Epithelial cell of proximal tubule (primary cell): ENCODE measurements around the gene PPP1R26. TPM values are rescaled to one million over a fixed set of nuclear protein-coding genes. Genes with fewer than 3 reads are reported as not detected.

Experiments used
- DNase-seq: peaks from one replicate; pipeline ENCODE4 v3.0.0-alpha.2; 2011; ENCODE audit warnings: low read depth
- H3K4me3 ChIP-seq: 2 replicates; pipeline ENCODE4 v1.5.1; 2011; ENCODE audit warnings: low read depth, mild to moderate bottlenecking, low read length
- total RNA-seq: library from RNA; depleted of rRNA; stranded (reverse); fragments of >200 nt; gene quantifications from 2 replicates; pipeline ENCODE4 v1.2.3, GENCODE V29; 2015
- TF ChIP-seq, protein P1 (sequence below): conservative IDR thresholded peaks from 2 replicates; pipeline ENCODE4 v1.5.1; 2012; ENCODE audit warnings: low read depth, mild to moderate bottlenecking, low read length

The PPP1R26 gene
- total RNA-seq, 1 donor from 2014 or later: 23.2 TPM

DNA sequence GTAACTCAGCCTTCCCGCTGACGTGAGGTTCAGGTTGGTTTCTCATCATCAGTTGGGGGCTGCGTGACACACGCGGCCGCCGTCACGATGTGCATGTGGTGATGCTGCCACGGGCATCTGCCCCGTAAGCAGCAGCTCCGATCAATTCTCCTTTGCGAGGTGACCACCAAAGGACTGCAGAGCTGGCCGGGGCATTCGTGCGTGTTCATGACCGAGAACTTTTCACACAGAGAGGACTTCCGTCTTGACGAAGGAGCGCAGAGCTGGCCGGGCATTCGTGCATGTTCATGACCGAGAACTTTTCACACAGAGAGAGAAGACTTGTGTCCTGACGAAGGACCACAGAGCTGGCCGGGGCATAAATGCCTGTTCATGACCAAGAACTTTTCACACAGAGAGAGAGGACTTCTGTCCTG is 37.8 kb downstream of the PPP1R26 start:
- no peak for DNase-seq
- TF ChIP-seq, protein P1, sequence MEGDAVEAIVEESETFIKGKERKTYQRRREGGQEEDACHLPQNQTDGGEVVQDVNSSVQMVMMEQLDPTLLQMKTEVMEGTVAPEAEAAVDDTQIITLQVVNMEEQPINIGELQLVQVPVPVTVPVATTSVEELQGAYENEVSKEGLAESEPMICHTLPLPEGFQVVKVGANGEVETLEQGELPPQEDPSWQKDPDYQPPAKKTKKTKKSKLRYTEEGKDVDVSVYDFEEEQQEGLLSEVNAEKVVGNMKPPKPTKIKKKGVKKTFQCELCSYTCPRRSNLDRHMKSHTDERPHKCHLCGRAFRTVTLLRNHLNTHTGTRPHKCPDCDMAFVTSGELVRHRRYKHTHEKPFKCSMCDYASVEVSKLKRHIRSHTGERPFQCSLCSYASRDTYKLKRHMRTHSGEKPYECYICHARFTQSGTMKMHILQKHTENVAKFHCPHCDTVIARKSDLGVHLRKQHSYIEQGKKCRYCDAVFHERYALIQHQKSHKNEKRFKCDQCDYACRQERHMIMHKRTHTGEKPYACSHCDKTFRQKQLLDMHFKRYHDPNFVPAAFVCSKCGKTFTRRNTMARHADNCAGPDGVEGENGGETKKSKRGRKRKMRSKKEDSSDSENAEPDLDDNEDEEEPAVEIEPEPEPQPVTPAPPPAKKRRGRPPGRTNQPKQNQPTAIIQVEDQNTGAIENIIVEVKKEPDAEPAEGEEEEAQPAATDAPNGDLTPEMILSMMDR: no peak
- H3K4me3 ChIP-seq: no peak overlapping the region

DNA sequence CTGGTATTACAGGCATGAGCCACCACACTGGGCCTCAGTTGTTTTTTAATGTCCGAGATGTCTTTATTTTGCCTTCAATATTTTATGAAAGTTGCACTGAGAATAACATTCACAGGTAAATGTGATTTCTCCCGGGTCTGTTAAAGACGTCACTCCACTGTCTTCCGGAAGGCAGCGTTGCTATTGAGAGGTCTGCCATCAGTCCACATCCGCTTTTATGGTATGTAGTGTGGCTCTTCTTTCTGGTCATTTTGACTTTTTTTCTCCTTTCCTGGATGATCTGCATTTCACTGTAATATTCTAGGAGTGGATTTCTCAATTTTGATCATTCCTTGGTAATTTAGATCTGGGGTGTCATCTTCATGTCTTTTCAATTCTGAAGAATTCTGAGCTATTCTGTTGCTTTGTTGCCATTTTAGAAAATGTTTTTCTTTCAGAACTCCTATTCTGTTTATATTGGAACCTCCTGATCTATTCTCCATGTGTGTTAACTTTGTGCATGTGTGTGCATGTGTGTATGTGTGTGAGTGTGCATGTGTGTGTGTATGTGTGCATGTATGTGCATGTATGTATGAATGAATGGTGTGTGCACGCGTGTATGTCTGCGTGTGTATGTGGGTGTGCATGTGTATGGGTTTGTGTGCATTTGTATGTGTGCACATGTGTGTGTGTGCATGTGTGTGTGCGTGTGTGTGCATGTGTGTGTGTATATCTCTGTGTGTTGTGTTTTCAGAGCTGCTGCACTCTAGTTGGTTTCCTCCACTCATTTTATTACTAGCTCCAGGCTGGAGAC is 39.8 kb downstream of the PPP1R26 start:
- DNase-seq: no peak
- no peak overlapping the region for H3K4me3 ChIP-seq
- TF ChIP-seq, protein P1: no peak

DNA sequence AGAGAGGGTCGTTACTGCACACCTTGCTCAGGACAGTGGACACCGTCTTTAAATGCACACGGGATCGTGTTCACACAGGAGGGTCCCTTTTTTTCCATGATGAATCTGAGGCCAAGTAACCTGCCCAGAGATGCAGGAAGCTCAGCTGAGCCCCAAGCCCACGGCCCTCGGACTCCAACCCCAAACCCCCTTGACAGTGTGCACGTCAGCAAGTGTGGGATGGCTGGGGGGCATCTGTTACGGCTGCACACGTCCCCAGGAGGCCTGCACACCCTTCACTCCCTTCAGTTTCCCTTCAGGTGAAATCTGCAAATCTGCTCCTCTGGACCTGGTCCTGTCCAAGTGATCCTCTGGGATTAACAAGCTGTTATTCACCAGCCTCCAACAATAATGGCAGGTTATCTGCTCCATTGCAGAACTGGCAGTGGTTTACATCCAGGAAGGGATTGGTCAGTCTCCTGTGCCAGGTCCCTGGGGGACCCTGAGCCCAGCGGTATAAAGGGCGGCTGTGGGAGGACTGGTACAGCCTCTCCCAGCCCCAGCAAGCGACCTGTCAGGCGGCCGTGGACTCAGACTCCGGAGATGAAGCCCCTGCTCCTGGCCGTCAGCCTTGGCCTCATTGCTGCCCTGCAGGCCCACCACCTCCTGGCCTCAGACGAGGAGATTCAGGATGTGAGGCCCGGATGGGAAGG is 41.5 kb downstream of the PPP1R26 start, which contains the start of gene LCN1:
TSS of gene LCN1 (plus strand) at position 525 of the 692 bp plus-strand sequence. CDS start at position 583, 58 bp downstream.
- H3K4me3 ChIP-seq: no peak within 1 kb of the TSS
- DNase-seq: no peak
- TF ChIP-seq, protein P1: no peak

DNA sequence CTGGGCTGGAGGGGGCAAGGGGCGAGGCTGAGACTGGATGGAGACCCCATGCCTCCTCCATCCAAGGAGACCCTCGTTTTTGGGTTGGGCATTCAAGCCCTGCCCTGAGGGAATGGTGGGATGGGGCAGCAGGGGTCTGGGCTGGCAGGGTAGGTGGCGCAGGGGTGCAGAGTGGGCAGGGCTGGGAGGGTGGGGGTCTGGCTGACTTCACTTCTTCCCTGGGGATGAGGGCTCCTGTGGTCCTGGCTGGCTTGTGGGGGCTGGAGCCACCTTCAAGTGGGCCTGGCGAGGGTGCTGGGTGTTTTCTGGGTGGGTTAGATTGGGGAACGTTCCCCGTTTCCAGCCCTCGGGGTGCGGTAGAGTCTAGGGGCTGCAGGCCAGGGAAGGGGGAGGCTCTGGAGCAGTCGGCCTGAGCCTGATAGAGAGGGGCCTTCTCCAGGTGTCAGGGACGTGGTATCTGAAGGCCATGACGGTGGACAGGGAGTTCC is 42.1 kb downstream of the PPP1R26 start:
- TF ChIP-seq, protein P1: no peak
- no peak for DNase-seq
- H3K4me3 ChIP-seq: no peak overlapping the region

DNA sequence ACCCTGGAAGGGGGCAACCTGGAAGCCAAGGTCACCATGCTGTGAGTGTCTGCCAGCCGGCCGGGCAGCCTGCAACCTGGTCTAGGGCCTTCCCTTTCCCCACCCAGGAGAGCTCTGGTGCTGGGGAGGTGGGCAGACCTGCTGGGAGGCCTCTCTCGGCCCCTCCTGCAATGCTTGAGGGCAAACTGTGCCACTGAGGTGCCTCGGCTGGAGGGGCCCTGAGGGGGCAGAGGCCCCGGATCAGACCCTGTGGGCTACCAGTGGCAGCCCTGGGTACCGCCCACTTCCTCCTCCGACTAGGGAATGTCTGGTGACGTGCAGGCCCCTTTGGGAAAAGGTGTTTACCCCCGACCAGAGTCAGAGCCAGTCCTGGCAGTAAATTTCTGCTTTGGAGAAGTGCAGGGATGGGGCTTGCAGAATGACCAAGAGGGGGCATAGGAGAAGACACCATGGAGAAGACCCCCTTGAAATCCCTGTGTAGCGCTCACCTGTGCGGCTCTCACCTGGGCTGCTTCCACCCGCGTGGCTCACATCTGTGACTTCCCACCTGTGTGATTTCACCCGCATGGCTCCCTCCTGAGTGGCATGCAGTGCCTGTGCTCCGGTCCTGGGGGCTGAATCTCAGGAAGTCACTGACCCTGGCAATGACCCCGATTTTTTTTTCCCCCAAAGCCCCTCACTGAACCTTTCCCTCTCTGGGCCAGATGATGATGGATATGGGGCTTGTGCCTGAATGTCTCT is 42.7 kb downstream of the PPP1R26 start:
- TF ChIP-seq, protein P1: no peak
- H3K4me3 ChIP-seq: no peak overlapping the region
- DNase-seq: no peak

DNA sequence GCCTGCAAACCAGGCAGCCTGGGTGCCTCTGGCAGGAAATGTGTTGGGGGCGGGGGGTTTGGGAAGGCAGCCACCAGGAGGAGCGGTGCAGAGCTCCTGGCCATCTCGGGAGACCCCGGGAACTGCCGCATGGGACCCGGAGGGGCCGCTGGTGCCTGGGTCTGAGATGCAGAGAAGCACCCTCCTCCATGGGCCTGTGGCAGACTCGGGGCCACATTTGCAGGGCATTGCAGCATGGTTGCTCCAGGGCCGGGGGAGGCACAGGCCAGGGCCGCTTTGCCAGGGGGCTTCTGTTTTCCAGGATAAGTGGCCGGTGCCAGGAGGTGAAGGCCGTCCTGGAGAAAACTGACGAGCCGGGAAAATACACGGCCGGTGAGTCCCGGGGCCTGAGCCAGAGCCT is 43.3 kb downstream of the PPP1R26 start:
- no peak for DNase-seq
- no peak overlapping the region for H3K4me3 ChIP-seq
- TF ChIP-seq, protein P1: no peak
